Measurements from ENCODE around the gene PDE7B.

DNA sequence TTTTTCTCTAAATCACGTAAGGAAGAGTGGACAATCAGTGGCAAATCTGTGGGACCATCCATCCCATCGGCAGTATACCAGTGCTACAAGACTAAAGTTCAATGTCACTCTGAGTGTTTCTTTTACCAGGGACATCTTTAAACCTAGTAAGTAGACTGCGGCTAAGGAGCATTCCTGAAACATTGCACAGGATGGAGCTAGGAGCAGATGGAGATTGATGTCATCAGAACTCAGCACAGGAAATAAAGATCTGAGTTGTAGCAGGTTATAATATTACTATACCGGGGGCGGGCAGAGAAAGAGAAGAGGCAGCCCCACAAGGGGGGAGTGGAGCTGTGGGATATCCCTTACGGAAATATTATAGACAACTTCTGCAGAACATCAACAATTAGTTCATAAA is 236.5 kb downstream of the PDE7B start:
- TF ChIP-seq SIN3A (IDR thresholded peaks at IDR 0.05; ENCODE audit: borderline replicate concordance, low read depth, low read length) (no peak), SMC3 (IDR thresholded peaks at IDR 0.05; ENCODE audit: low read depth, low read length) (no peak)
- TF ChIP-seq, protein P1, sequence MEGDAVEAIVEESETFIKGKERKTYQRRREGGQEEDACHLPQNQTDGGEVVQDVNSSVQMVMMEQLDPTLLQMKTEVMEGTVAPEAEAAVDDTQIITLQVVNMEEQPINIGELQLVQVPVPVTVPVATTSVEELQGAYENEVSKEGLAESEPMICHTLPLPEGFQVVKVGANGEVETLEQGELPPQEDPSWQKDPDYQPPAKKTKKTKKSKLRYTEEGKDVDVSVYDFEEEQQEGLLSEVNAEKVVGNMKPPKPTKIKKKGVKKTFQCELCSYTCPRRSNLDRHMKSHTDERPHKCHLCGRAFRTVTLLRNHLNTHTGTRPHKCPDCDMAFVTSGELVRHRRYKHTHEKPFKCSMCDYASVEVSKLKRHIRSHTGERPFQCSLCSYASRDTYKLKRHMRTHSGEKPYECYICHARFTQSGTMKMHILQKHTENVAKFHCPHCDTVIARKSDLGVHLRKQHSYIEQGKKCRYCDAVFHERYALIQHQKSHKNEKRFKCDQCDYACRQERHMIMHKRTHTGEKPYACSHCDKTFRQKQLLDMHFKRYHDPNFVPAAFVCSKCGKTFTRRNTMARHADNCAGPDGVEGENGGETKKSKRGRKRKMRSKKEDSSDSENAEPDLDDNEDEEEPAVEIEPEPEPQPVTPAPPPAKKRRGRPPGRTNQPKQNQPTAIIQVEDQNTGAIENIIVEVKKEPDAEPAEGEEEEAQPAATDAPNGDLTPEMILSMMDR (IDR thresholded peaks at IDR 0.05): no peak

Measured in SK-N-SH (cell line).